NCI-H128 (cell line): ENCODE results near the gene MRGPRX4.
"Not testable (repeated sequence)": the region's sequence is repeated elsewhere in the genome, so short reads cannot be mapped to it uniquely, and the experiment has no call there.

Experiments
- DNase-seq: peaks from one replicate; lab custom pipeline; 2025; ENCODE audit not compliant: unreplicated experiment; lab: John Stamatoyannopoulos, UW

MRGPRX4 gene

DNA sequence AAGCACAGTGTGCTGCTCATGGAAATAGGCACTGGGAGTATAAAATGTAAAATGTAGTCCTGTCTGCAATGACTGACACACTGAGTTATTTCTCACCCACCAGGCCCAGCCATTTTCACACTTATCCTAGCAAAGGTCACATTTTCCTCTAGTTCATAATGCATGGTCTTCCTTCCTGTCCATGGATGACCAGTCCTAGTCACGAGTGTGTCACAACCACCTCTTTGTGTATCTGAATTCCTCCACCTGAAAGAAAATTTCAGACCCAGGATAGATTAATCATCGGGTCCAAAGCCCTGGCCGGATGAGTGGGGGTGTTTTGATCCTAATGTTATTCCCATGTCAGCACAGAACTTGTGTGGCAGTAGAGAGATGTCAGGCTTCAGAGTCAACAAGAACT, at the start of gene MRGPRX4:
Gene MRGPRX4, plus strand, starts transcription at position 172 of the 400 bp plus-strand sequence. CDS start 420 bp downstream, outside the sequence.
- DNase-seq: no peak

DNA sequence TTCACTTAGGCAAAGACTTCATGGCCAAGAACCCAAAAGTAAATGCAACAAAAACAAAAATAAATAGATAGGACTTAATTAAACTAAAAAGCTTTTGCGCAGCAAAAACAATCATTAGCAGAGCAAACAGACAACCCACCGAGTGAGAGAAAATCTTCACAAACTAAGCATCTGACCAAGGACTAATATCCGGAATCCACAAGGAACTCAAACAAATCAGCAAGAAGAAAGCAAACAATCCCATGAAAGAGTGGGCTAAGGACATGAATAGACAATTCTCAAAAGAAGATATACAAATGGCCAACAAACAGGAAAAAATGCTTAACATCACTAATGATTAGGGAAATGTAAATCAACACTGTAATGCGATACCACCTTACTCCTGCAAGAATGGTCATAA, 41.5 kb upstream of the MRGPRX4 start:
- DNase-seq: not testable (repeated sequence)

DNA sequence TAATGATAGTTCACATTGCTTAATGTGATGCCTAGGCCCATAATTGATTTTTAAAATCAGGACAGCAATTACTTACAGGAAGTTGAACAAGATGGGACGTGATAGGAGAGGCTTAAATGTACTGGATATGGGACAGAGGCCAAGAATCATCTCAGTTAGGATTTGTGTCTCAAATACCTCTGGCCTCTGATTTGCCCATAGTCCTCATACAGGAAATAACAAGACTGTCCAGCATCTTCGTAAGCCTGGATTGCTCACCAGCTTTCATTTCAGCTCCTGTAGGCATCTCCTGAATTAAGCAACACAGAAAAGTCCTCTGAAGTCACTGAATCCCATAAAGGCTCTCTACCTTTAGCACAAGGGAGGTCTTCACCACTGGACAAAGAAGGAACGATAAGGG, 40.3 kb upstream of the MRGPRX4 start, which contains the start of gene MRGPRX3:
Gene MRGPRX3, plus strand, starts transcription at position 231 of the 400 bp plus-strand sequence. CDS start 4,632 bp downstream, outside the sequence.
- no peak for DNase-seq

DNA sequence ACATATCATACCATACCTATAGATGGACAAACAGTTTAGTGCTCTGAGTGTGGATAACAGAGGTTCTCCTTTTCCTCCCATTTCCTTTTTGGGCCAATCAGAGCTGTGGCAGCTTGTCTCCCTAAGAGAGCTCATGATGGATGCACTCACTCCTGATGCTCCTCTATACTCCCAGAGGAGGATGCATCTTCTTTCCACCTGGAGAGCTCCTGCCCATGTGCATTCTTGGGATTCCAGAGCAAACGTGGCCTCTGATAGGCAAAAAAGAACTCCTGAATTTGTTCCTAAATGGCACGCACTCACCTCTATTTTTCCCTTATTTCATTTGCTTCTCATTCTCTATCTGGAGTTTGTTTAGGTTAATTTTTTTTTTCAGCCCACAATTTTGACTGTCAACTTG, 37.3 kb upstream of the MRGPRX4 start:
- no peak for DNase-seq

DNA sequence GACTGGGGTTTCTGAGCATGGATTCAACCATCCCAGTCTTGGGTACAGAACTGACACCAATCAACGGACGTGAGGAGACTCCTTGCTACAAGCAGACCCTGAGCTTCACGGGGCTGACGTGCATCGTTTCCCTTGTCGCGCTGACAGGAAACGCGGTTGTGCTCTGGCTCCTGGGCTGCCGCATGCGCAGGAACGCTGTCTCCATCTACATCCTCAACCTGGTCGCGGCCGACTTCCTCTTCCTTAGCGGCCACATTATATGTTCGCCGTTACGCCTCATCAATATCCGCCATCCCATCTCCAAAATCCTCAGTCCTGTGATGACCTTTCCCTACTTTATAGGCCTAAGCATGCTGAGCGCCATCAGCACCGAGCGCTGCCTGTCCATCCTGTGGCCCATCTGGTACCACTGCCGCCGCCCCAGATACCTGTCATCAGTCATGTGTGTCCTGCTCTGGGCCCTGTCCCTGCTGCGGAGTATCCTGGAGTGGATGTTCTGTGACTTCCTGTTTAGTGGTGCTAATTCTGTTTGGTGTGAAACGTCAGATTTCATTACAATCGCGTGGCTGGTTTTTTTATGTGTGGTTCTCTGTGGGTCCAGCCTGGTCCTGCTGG, 35.3 kb upstream of the MRGPRX4 start:
- DNase-seq: no peak

DNA sequence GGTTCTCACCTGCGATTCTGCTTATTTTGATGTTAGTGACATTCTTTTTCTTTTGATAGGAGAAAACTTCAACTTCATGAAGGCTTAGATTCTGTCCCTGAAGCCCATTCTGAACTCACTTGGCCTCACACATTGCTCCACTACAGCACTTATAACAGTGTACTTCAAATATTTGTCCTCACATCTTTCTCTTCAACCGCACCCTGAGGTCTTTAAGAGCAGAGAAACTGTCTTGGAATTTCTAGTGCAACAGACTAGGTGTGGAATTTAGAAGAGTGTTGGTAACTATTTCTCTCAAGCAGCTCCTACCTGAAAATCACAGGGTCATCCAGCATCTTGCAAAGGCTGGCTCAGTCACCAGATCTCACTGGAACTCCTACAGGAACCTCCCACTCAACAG, 32.5 kb upstream of the MRGPRX4 start:
- DNase-seq: no peak

DNA sequence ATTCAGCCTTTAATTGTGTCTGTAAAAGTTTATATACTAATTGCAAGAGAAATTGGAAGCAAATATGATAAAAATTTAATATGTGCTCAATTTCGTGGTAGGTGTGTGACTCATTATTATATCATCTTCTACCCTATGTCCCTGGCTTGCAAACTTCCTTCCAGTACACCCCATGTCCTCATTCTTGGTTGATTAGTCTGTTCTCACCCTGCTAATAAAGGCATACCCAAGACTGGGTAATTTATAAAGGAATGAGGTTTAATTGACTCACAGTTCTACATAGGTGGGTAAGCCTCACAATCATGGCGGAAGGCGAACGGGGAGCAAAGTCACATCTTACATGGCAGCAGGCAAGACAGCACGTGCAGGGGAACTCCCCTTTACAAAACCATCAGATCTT, 28.4 kb upstream of the MRGPRX4 start:
- no peak for DNase-seq

DNA sequence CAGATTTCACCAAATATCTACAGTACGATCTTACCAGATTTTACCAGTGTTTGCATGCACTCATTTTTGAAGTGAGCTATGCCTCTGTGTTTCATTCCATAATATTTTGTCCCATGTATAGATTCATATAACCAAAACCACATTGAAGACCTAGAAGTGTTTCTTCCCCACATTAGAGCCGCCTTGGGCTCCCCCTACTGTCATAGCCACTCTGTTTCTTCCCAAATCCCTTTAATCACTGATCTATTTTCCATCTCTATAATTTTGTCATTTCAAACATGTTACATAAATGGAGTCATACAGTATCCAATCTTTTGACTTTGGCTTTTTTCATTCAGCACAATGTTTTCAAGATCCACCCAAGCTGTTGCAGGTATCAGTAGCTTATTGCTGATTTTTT, 27.6 kb upstream of the MRGPRX4 start:
- DNase-seq: no peak

DNA sequence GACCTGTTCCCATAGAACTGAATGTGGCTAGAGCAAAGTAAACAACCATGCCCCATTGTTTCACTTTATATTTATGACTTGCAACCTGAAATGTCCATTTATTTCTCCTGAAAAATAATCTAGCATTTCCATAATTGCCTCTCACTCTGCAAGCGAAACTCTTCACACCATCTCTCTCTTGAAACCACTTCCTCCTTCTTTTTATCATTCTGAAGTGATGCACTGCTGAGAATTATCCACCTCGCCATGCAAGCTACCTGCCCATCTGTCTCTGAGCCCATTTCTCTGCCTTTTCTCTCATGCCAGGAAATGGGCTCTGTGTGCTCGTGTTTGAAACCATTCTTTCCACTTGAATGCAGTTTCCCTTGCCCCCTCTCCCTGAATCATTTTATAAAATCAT, 26.8 kb upstream of the MRGPRX4 start:
- no peak for DNase-seq

DNA sequence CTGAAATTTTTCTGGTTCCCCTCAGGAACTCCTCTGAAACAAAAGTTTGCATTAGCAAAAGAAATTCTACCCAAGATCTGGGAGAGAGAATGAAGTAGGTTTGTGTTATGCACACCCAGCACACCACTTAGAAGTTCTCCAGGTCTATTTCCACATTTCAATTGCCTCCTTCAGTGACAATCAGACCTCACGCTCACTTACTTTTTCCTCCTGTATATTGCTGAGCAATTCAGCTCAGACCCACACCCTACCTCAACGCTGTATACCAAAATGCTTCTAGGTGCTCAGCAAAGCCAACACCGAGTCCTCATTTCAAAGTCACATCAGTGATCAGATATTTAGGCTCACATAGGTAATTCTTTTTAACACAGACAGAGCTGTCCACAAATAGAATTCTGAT, 21.1 kb upstream of the MRGPRX4 start:
- no peak for DNase-seq

DNA sequence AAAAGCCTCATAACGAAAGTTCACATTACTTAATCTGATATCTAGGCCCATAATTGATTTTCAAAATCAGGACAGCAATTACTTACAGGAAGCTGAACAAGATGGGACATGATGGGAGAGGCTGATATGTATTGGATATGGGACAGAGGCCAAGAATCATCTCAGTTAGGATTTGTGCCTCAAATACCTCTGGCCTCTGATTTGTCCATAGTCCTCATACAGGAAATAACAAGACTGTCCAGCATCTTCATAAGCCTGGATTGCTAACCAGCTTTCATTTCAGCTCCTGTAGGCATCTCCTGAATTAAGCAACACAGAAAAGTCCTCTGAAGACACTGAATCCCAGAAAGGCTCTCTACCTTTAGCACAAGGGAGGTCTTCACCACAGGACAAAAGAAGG, 4.3 kb upstream of the MRGPRX4 start:
- no peak for DNase-seq

DNA sequence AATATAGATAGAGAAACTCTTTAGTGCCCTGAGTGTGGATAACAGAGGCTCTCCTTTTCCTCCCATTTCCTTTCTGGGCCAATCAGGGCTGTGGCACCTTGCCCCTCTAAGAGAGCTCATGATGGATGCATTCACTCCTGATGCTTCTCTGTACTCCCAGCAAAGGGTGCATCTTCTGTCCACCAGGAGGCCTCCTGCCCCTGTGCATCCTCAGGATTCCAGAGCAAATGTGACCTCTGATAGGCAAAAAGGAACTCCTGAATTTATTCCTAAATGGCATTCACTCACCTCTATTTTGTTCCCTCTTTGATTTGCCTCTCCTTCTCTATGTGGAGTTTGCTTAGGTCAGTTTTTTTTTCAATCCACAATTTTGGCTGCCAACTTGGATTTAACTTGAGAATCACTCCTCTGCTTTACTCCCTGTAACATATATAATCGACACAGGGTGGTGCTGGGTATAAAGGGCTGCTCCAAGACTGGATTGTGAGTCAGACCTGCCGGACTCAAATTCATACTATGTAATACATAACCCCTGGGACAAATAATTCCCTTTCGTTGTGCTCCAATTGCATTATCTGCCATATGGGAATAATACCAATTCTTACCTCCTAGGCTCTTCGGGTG, 1.1 kb upstream of the MRGPRX4 start:
- DNase-seq: no peak

DNA sequence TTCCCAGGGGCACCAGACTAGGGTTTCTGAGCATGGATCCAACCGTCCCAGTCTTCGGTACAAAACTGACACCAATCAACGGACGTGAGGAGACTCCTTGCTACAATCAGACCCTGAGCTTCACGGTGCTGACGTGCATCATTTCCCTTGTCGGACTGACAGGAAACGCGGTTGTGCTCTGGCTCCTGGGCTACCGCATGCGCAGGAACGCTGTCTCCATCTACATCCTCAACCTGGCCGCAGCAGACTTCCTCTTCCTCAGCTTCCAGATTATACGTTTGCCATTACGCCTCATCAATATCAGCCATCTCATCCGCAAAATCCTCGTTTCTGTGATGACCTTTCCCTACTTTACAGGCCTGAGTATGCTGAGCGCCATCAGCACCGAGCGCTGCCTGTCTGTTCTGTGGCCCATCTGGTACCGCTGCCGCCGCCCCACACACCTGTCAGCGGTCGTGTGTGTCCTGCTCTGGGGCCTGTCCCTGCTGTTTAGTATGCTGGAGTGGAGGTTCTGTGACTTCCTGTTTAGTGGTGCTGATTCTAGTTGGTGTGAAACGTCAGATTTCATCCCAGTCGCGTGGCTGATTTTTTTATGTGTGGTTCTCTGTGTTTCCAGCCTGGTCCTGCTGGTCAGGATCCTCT, 709 bp downstream of the MRGPRX4 start:
- no peak for DNase-seq

DNA sequence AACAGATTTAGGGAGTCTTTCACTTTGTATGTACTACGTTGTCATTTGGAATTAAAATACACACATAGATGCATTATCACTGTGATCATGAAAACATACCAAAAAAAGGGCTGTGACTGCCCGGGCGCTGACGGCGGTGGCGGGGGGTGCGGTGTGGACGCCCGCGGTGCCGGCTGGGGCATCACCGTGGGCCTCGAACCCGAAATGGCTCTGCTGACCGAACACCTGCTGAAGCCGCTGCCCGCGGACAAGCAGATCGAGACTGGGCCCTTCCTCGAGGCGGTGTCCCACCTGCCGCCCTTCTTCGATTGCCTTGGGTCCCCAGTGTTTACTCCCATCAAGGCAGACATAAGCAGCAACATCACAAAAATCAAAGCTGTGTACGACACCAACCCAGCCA, 16.2 kb downstream of the MRGPRX4 start:
- DNase-seq: no peak

DNA sequence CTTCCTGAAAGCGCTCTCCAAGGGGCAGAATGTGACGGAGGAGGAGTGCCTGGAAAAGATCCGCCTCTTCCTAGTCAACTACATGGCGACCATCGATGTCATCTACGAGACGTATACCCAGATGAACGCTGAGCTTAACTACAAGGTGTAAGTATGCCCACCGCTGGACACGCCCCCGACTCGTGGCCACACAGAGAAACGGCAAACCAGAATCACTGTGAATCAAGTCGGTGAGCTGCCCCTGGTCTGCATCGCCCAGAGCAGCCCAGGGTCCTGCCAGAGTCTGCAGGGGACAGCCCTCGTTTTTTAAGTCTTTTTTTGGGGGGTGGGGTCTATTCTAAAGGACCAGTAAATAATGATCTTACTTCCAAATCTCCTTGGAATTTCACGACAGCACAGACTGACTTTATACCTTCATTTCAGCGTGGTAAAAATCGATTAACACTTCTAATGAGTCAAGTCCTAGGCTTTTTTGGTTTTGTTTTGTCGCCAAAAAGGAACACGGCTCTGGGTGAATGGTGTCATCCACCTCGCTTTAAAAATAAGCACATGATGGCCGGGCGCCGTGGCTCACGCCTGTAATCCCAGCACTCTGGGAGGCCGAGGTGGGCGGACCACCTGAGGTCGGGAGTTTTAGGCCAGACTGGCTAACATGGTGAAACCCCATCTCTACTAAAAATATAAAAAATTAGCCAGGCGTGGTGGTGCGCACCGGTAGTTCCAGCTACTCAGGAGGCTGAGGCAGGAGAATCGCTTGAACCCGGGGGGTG, 17.0 kb downstream of the MRGPRX4 start:
- not testable (repeated sequence) for DNase-seq

DNA sequence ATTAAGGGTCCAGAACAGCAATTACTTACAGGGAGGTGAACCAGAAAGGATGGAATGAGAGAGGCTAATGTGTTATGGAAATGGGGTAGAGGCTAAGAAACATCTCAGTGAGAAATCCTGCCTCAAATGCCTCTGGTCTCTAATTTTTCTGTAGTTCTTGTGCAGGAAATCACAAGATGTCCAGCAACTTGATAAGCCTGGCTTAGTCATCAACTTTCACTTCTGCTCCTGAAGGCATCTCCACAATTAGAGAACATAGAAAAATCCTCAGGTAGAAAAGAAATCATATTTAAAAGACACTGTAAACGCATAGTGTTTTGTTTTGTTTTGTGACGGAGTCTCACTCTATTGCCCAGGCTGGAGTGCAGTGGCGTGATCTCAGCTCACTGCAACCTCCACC, 18.7 kb downstream of the MRGPRX4 start:
- DNase-seq: no peak

DNA sequence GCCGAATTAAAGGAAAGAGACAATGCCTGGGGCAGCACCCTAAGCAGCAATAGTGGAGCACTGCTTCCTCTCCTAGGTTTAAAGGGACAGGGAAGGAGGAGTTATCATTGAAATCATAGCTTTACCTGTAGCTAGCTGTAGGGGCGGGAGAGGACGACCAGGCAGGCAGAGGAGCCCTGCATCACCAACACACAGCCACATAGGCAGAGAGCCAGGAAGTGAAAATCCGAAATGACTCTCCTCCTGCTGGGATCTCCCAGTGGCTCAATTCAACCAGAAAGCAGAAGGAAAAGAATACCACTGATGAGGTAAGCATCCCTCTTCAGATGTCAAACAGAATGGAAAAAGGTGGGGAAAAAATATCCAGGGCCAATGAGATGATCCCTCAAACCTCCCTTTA, 20.4 kb downstream of the MRGPRX4 start:
- no peak for DNase-seq

DNA sequence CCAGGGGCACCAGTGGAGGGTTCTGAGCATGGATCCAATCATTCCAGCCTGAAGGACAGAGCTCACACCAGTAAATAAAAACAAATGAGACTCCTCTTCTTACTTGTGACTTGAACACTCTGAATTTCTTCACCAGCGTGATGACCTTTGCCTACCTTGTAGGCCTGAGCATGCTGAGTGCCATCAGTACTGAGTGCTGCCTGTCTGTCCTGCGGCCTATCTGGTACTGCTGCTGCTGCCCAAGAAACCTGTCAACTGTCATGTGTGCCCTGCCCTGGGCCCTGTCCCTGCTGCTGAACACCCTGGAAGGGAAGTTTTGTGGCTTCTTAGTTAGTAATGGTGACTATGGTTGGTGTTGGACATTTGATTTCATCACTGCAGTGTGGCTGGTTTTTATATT, 23.9 kb downstream of the MRGPRX4 start:
- no peak for DNase-seq

DNA sequence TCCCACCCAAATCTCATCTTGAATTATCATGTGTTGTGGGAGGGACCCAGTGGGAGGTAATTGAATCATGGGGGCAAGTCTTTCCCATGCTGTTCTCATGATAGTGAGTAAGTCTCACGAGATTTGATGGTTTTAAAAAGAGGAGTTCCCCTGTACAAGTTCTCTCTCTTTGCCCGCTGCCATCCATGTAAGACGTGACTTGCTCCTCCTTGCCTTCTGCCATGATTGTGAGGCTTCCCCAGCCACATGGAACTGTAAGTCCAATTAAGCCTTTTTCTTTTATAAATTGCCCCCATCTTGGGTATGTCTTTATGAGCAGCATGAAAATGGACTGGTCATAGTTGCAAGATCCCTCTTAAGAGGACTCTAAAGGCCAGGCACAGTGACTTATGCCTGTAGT, 25.1 kb downstream of the MRGPRX4 start:
- DNase-seq: not testable (repeated sequence)

DNA sequence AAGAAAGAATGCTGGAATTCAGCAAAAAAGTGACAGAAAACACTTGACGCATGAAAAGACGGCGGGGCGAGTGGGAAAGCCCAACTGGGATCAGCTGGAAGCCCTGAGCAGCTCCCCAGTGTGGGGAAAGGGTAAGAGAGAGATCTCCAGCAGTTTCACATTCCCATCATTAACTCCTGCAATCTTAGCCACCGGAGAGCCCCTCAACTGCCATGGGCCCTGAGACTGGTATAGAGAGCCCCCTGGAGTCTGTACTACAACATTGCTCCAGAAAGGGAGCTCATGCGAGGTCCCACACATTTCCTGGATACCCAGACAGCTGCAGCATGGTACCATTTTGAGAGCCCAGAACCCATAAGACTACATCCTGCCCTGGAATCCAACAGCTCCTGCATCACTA, 31.1 kb downstream of the MRGPRX4 start:
- no peak for DNase-seq

DNA sequence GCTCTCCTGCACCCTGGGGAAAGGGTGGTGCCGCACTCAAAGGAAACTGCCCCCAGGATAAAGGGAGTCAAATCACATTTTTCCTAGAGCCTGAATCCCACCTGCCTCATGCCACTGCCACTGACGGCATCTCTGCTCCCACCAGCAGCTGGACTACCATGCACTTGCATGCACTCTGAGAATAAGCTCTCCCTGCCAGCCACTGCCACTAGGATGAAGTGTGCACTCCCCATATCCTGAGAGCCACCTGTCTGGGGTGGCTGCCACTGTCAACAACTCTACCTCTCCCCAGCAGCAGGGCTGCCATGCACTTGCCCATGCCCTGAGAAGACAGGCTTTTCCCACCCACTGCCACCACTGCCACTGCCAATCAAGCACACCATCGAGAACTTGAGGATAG, 31.6 kb downstream of the MRGPRX4 start:
- no peak for DNase-seq

DNA sequence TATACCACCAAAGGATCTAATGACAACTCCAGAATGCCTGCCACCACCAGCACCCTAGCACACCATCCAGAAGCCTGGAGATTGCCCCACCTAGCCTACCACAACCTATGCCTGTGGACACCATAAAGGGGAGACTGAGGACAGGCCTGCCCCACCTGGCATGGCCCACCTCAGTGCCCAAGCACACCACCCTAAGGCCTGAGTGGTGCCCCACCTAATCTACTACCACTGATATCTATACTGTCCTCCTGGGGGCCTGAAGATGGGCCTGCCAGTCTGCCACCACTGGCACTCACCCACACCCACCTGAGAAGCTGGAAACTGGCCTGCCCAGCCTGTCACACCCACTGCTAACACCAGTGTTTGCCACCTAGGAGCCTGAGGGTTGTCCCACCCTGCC, 32.1 kb downstream of the MRGPRX4 start:
- DNase-seq: no peak
